ENCODE data around the gene KRT80.

DNA sequence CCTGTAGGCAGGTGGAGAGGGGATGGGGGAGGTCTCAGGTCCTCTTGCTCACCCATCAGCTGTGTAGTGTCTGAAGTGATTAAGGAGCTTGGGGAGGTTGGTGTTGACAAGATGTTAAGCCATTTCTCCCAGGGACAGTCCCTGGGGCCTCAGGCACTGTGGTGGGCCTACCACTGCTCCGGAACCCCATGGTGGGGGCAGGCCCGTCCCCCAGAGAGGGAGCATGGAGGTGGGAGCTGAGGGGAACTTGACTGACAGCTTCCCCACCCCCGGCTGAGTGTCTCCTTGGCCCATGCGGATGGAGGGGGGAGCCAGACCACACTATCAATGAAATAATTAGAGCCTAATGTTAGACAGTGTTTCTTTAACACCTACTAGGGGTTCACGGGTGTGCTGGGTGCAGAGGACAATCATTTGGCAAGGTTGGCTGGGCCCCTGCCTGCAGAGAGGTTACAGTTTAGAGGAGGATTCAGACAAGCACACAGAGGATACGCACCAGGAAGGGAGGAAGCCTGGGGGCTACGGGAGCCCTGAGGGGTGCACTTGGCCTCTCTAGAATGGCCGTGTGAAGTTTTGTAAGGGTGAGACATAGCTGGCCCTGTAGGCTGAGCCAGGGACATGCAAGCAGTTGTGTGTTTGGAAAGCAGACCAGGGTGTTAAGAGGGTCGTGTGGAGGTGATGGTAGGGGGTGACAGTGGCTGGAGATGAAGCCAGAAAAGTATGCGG is 19.3 kb upstream of the KRT80 start:
- no peak for TF ChIP-seq CTCF (IDR thresholded peaks at IDR 0.05)
- no peak for TF ChIP-seq POLR2A (IDR thresholded peaks at IDR 0.05)

All from uterus (tissue), 2 donors.